ENCODE data around the gene TBX21.

Gene TBX21, protein sequence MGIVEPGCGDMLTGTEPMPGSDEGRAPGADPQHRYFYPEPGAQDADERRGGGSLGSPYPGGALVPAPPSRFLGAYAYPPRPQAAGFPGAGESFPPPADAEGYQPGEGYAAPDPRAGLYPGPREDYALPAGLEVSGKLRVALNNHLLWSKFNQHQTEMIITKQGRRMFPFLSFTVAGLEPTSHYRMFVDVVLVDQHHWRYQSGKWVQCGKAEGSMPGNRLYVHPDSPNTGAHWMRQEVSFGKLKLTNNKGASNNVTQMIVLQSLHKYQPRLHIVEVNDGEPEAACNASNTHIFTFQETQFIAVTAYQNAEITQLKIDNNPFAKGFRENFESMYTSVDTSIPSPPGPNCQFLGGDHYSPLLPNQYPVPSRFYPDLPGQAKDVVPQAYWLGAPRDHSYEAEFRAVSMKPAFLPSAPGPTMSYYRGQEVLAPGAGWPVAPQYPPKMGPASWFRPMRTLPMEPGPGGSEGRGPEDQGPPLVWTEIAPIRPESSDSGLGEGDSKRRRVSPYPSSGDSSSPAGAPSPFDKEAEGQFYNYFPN

GRCh38 chr17:47733047-47733673 is at the start of gene TBX21:
TSS of gene TBX21 (plus strand) at chr17:47733236. CDS start at chr17:47733455, 219 bp downstream.
- DNase-seq = peak; percentile 96

DNA sequence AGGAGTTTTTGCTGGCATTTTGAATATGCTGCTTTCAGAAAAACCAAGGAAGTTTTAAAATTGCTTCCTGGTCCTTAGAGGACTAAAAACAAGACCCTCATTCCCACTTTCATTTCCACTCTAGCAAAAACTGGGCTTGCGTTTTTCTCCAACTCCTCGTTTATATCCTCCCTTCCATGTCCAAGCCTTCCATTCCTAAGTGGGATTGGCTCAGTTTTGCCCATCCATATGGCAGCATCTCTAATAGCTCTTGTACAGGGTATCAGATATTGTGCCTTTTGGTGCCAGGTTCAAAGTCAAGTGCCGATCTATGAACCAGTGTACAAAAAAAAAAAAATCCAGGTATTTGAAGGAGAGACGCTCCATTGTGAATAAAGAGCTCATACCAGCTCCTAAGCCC is 49.0 kb upstream of the TBX21 start:
- DNase-seq = no peak

DNA sequence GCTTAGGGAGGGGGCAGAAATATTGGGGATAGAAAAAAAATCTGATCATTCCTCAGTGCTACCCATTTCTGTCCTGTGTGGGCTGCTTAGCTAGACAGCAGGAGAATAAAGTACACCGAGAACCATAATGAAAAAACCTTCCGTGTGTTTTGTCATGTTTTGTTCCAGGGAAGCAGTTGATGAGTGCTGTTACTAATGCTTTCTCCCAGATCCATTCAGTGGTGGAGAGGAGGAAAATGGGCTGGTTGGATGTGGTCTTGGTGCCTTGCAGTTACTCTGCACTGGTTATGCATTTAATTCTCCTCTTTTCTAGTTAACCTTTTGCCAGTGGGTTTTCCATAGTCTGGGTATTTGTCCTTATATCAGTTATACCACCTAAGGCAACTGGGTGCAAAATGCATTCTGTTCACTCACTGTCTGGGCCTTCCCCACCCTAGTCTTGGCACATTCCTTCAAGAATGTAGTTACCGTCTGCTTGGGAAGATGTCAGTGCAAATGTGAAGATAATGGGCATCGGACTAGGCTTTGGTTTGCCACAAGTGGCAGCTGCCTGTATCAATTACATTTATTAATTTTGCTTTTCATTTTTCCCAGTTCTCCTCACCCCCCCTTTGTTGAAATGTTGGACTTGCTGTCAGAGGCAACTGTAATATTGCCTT is 48.4 kb upstream of the TBX21 start:
- no peak for DNase-seq

DNA sequence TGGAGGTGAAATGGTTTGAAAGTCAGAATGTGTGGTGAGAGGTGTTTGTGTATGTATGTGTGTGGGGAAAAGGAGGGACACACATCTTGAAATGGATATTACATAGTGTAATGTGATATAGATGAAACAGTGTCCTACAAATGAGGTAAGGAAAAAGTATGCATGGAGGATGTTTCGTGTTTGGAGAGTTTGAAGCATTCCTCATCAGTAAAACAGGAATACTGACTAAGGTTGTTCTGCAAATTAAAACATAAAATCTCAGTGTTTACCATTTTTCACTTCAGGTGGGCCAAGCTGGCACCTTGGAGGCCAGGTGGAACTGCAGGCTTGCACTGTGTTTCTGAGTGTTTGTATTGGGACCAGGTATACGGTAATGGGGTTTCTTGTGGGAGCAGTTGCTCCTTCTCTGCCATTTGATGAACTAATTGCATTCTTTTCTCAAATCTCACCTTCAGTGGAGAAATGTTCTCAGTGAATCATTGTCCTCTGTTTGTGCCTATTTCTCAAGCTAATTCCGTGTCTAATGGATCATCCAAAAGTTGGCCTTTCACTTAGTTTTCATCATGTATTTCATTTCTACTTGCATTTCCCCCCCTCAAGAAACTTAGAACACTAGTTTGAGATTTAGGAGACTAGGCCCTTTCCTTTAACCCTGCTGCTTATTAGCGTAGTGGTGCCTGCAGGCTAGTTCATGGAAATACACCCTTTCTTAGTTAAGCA is 47.3 kb upstream of the TBX21 start:
- no peak for DNase-seq

GRCh38 chr17:47686276-47686635 is 46.8 kb upstream of the TBX21 start:
- no peak for DNase-seq

DNA sequence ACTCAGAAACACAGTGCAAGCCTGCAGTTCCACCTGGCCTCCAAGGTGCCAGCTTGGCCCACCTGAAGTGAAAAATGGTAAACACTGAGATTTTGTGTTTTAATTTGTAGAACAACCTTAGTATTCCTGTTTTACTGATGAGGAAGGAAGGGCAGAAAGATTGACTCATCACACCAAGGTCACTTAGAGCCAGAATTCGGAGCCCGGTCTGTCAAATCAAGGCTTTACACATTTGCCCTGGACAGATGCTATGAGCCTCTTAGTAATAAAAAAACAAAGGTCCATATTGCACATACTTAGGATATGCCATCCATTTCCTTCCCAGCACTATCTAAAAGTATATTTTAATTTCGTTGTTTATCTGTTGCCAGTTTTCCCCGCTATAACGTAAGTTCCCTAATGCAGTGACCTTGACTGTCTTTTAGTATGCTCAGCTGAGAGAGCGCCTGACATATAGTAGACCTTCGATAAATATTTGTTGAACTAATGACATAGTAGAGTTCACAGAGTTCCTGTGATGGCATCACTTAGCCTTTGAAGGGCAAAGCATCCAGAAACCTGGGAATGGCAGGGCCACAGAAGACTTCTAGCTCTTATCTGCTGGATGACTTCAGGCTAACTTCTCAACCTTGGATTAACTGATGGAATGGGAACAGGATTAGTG is 46.2 kb upstream of the TBX21 start:
- DNase-seq = no peak

GRCh38 chr17:47687328-47687690 is 45.7 kb upstream of the TBX21 start:
- DNase-seq = no peak

DNA sequence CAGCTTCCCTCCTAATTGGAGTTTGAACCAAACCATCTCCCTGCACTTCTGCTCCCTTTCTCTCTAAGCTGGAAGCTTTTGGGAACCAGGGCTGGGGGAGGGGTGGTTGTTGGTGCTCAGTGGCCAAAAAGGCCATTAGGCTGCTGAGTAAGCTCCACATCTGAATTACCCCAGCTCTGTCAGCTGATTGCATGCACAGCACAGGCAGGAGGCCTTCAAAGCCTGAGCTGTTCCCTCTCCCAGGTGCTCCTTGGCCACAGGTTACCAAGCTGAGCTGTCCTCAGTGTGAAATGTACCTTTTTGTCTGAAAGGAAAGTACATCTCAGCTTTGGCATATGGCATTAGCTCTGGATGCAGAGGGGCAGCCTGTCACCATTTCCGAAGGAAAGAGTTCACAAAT is 45.3 kb upstream of the TBX21 start:
- DNase-seq = no peak

DNA sequence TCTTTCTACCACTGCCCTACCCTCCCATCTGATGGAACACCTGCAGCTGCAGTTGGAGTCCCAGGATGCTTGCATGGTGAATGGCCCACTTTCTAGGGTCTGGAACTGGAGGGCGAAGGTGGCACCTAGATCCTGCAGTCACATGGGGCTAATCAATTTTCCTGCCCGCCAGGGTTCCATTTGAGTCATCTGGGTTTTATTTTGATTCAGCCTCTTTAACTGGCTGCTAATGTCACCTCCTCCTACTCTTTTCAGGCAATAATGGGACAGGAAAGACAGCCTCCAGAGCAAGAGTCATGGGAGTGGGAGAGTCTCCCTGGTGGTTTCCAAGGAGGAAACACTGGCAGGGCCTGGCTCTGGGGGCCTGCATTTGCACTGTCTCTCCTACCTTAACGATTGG is 42.9 kb upstream of the TBX21 start:
- DNase-seq = peak; percentile 70

DNA sequence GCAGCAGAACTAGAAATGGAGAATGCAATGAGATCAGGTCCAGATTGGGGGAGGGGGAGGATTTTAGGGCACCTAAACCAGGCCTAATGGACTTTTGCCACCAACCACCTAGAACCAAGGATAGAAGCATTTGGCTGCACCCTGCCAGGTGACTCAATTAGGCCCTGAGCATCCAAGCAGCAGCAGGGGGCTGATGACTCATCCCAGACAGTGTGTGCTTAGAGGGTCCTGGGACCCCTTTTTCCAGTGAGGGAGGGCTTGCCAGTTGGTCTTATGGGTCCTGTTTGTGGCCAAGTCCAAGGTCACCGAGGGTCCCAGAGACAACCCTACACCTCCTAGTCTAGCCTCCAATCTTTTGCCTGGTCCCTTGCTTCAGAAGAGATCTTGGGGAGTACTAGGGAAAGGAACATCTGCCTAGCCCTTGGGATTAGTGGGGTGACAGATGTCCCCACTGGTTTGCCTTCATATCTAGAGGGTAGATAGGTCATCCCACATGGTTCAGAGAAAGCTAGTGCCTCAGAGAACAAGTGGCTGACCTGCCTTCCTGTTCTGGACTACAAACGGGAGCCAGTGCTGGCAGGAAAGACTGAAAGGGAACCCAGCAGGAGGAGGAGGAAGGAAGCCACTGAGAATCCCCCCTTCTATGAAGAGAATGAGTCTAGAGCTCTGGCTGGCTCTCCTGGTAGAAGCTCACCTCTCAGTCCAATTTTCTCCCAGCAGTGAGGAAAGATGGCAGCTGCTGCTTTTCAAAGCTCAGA is 40.7 kb upstream of the TBX21 start:
- no peak for DNase-seq

- no peak for DNase-seq
Observed at GRCh38 chr17:47692895-47693730, 39.9 kb upstream of the TBX21 start.

- peak; percentile 59 for DNase-seq
Observed at GRCh38 chr17:47693731-47694580, 39.1 kb upstream of the TBX21 start, which contains the start of gene TBKBP1. TSS of gene TBKBP1 (plus strand) at chr17:47694161. CDS start at chr17:47696113, 1,952 bp downstream.

- peak; percentile 62 for DNase-seq
Observed at GRCh38 chr17:47694581-47695428, 38.2 kb upstream of the TBX21 start.

DNA sequence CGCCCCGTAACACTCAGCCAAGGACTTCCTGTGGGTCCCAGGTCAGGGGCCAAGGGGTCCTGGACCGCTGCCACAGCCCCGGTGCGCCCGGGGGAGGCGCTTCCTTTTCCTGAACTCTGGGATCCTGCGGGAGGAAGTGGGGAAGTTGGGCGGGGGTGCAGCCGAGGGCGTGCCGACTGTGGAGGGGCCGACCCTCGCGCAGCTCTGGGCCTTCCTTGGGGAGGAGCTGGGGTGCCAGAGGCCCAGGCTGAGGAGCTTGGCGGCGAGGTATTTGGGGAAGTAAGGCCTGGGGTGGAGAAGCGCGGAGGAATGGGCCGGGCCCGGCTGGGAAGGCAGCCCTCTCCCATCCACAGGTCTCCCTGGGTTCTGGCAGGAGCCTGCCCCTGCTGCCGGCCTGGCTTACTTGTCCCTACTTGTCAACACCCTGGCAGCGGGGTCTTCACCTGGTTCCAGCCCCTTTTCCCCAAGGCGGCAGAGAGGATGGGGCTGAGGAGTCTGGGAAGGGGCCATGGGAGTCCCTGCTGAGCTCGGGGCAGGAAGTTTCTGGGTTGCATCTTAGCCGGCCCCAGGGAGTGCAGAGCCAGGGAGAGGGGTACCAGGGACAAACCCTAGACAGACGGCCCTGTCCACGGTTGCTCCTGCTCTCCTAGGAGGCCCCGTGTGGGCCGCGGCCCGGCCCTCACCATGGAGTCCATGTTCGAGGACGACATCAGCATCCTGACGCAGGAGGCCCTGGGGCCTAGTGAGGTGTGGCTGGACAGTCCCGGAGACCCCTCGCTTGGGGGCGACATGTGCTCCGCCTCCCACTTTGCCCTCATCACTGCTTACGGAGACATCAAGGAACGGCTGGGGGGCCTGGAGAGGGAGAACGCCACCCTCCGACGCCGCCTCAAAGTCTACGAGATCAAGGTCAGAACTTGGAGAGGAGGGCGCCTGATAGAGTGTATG is 37.3 kb upstream of the TBX21 start:
- no peak for DNase-seq

DNA sequence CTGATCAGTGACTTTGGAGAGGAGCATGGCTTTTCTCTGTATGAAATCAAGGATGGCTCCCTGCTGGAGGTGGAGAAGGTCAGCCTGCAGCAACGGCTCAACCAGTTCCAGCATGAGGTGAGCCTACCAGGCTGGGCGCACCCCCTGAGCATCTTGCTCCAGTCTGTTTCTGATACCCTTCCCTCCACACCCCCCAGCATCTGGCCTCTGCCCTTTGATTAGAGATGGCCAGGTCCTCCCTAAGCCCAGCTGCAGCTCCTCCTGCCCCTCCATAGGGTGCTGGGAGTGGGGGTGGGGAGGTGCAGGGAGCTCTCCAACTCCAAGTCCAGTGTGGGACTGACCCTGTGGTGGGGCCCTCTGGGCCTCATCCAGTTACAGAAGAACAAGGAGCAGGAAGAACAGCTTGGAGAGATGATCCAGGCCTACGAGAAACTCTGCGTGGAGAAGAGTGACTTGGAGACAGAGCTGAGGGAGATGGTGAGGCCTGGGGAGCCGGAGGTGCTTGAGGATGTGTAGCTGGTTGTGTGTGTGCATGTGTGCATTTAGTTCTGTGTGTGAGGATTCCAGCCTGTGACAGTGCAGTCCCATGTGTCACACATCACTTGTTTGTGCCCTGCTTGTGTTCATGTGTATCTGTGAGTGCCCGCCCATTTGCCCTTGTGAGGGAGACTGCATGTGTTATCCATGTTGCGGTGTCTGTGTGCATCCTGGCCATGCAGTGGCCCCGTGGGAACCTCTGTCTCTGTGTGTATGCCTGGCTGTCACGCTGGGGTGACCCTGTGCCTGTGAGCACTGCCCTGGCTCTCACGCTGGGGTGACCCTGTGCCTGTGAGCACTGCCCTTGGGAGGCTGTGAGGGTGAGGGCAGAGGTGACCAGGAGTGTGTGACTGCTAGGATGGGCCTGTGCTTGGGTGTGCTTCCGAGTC is 36.1 kb upstream of the TBX21 start:
- DNase-seq = no peak

Data from activated CD4-positive, alpha-beta T cell treated with anti-CD3 and anti-CD28 coated beads, Interleukin-10, Interleukin-2, amounts not matched to agents 100 ng/mL and 50 ng/mL, durations not matched to agents 16 hours and 8 hours (primary cell).